Measurements from ENCODE around the gene MDC1. TPM values are rescaled to one million over a fixed set of nuclear protein-coding genes. Genes with fewer than 3 reads are reported as not detected.

MDC1 gene
- total and polyA plus RNA-seq, 2 of the 13 experiments (the other 11 are each of a cell fraction or from before 2014, with no cell fraction given), result 8.4 to 14.0 TPM

- peak; percentile 26; the same call in 1 of the 2 replicates for TF ChIP-seq ZNF773 (CRISPR knock-in tag; IDR thresholded peaks at IDR 0.05; ENCODE audit: borderline replicate concordance)
- TF ChIP-seq HDAC6 (IDR thresholded peaks at IDR 0.05; ENCODE audit: low read depth, low read length), result no peak
- peak; percentile 60; the same call in 1 of the 2 replicates for TF ChIP-seq MEIS1 (CRISPR knock-in tag; IDR thresholded peaks at IDR 0.05; ENCODE audit: borderline replicate concordance)
- no peak for TF ChIP-seq TAF15 (IDR thresholded peaks at IDR 0.05; ENCODE audit: low read depth, low read length, poor library complexity, severe bottlenecking)
- peak; percentile 31; the same call in 1 of the 2 replicates for TF ChIP-seq TEF (CRISPR knock-in tag; IDR thresholded peaks at IDR 0.05)
- TF ChIP-seq ZNF207 (IDR thresholded peaks at IDR 0.05; ENCODE audit: borderline replicate concordance), result no peak
- no peak for TF ChIP-seq ZNF34 (CRISPR knock-in tag; IDR thresholded peaks at IDR 0.05; ENCODE audit: borderline replicate concordance)
- peak; percentile 95 for TF ChIP-seq ZNF225 (CRISPR knock-in tag; IDR thresholded peaks at IDR 0.05)
- TF ChIP-seq ZNF558 (CRISPR knock-in tag; IDR thresholded peaks at IDR 0.05; ENCODE audit: borderline replicate concordance), result peak; percentile 80; the same call in 1 of the 2 replicates
- TF ChIP-seq TBX2 (CRISPR knock-in tag; IDR thresholded peaks at IDR 0.05; ENCODE audit: borderline replicate concordance), result peak; percentile 80; the same call in 1 of the 2 replicates
- no peak for TF ChIP-seq DPF2 (CRISPR knock-in tag; IDR thresholded peaks at IDR 0.05; ENCODE audit: borderline replicate concordance, low read depth)
- peak; percentile 38; the same call in 1 of the 2 replicates for TF ChIP-seq ZNF605 (CRISPR knock-in tag; IDR thresholded peaks at IDR 0.05)
- peak; percentile 98 for TF ChIP-seq ZNF574 (CRISPR knock-in tag; IDR thresholded peaks at IDR 0.05)
- no peak for TF ChIP-seq ZNF761 (CRISPR knock-in tag; conservative IDR thresholded peaks at IDR 0.05)
- TF ChIP-seq ETV6 (CRISPR knock-in tag; conservative IDR thresholded peaks at IDR 0.05), result no peak; the same call in 1 of the 2 replicates
- no peak for TF ChIP-seq IKZF1 (IDR thresholded peaks at IDR 0.05)
- peak; percentile 74 for TF ChIP-seq RFX3 (CRISPR knock-in tag; IDR thresholded peaks at IDR 0.05)
- no peak for TF ChIP-seq ATRX (CRISPR knock-in tag; IDR thresholded peaks at IDR 0.05; ENCODE audit: borderline replicate concordance)
- TF ChIP-seq TFDP1 (CRISPR knock-in tag; IDR thresholded peaks at IDR 0.05; ENCODE audit: borderline replicate concordance), result peak; percentile 39; the same call in 1 of the 2 replicates
- TF ChIP-seq ZNF777 (CRISPR knock-in tag; IDR thresholded peaks at IDR 0.05), result no peak; the same call in 1 of the 2 replicates
- TF ChIP-seq XRCC5 (optimal IDR thresholded peaks at IDR 0.05; ENCODE audit: low read length), result peak; percentile 94
- TF ChIP-seq MLLT10 (CRISPR knock-in tag; IDR thresholded peaks at IDR 0.05), result no peak
- peak; percentile 70; the same call in 1 of the 2 replicates for TF ChIP-seq ATF2 (CRISPR knock-in tag; IDR thresholded peaks at IDR 0.05)
- TF ChIP-seq ZNF143 (CRISPR knock-in tag; IDR thresholded peaks at IDR 0.05), result peak; percentile 30; the same call in 1 of the 2 replicates
- TF ChIP-seq ZNF879 (CRISPR knock-in tag; IDR thresholded peaks at IDR 0.05), result peak; percentile 57; the same call in 1 of the 2 replicates
Observed at GRCh38 chr6:30672445-30673253, 44.4 kb downstream of the MDC1 start, which contains the start of gene DHX16 (continued).

All from HepG2 (cell line).